GM18499 (cell line): Measurements from ENCODE around the gene TFPT.

ENCODE experiments used
- ATAC-seq: cut with Tn5 transposase; IDR thresholded peaks from one replicate; pipeline ENCODE4 v1.9.1; 2021; ENCODE audit warnings: moderate number of reproducible peaks; ENCODE audit not compliant: insufficient read depth, unreplicated experiment

The TFPT gene, protein sequence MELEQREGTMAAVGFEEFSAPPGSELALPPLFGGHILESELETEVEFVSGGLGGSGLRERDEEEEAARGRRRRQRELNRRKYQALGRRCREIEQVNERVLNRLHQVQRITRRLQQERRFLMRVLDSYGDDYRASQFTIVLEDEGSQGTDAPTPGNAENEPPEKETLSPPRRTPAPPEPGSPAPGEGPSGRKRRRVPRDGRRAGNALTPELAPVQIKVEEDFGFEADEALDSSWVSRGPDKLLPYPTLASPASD

DNA sequence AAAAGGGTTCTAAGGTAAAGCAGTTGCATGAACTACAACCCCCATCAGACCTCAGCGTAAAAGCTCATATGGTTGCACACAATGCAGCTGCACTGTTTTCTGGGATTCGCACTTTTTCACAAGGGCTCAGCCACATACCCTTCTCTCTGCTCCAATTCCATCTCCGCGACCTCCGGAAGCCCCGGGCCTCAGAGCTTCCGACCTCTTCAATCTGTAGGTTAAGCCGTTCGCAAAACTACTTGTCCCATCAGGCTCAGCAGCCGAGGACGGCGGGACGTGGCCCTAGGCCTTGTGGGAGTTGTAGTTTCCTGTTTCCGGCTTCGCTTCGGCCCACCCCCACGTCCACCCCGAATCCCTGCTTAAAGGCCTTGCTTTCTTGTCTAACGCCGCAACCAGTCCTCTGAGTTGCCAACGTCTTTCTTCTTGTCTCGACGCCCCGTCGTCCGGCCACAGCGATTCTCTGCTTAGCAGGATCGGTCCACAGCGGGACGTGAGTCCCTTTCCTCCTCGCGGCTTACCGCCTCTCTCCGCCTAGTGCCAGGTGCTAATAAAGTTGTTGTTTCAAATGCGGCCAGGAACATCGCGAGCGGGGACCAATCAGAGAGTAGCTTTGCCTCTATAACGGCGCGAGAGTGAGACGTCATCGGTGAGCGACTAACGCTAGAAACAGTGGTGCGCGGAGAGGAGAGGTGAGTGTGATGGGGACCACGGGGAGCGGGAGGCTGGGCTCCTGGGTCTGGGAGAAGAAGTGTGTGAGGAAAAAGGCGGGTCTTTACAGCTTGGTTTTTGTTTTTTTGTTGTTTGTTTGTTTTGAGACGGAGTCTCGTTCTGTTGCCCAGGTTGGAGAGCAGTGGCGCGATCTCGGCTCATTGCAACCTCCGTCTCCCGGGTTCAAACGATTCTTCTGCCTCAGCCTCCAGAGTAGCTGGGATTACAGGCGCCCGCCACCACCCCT is at the start of gene TFPT, which contains the start of gene PRPF31:
TSS of gene TFPT (minus strand) at position 549 of the 955 bp plus-strand sequence. CDS start at position 161, 388 bp downstream.
TSS of gene PRPF31 (plus strand) at position 646 of the 955 bp plus-strand sequence. CDS start 2,525 bp downstream, outside the sequence.
- peak; percentile 64 for ATAC-seq

- no peak for ATAC-seq
These were observed 49.8 kb upstream of the TFPT start for GRCh38 chr19:54165222-54165621.

GRCh38 chr19:54164369-54165068 is 49.1 kb upstream of the TFPT start:
- no peak for ATAC-seq

GRCh38 chr19:54162884-54163283 is 47.4 kb upstream of the TFPT start:
- ATAC-seq, result no peak

DNA sequence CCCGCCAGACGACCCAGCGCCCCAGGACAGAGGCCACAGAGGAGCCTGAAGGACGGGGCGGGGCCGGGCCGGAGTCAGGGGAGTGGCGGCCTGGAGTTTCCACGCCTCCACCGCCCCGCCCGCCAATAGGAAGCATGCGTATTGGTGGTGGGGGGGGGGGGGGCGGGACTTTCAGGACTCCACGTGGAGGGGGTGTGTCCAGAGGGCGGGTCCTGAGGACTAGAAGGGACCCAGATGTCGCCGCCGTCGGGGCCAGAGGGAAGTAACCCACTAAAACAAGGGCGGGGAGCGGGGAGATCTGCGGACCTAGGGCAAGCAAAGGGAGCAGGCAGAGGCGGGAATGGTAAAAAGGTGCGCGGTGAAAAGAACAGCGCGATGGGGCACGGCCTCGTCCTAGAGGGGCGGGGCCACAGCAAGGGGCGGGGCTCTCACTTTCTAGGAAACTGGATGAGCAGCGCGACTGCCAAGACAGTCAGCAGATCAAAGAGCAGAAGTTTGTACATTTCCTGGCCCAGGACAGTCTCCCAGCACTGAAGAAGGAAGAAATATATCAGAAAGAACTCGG is 46.9 kb upstream of the TFPT start:
- no peak for ATAC-seq

DNA sequence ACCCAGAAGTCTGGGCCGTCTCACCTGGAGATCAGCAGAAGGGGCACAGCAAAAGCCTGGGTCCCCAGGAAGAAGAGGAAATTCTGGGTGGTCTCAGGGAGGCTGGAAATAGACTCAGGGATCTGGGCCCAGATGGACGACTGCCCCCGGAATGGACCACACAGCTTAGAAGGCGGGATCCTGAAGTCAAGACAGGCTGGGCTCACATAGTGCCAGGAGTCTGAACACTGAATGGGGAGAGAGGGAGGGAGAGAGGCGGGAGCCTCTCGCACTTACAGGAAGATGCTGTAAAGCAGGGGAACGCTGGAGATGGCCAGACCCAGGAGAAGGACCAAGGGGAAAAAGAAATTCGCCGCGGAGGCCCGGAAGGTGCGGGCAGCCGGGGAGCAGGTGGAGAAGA is 45.4 kb upstream of the TFPT start:
- ATAC-seq, result no peak

GRCh38 chr19:54160182-54160811 is 44.8 kb upstream of the TFPT start:
- ATAC-seq, result no peak

DNA sequence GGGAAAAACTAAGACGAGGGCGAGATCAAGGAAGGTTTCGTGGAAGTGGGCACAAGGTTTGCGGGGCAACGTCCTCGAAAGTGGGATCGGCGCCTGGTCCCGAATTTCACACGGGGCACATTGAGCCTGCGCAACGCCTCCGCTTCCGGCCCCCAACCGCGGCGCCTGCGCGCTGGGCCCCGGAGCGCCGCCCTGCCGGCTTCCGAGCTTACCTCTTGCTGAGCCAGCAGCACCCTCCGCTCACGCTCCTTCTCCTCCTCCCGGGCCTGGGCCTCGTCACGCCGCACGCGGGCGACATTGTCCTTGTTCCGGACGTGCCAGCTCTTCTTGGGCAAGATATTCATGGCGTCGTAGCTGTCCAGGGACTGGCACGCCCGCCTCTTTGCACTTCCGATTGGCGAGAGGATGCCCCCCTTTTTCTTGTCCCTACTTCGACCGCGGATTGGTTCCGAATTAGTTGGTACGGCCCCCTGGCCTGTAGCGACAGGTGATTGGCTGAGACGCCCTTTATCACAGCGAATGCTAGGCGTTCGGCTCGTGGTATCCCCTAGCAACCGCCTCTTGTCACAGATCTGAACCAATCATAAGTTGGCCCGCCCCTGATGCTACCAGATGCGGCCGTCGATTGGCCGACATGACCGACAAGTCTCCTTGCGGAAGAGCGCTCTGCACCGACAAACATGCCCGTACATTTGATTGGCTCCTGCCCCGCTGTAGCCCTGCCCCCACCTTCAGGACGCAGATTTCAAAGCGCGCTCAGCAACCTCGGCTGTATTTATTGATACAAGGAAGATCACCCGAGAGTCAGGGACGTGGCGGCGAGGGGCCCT is 44.1 kb upstream of the TFPT start, which contains the start of gene LENG1:
TSS of gene LENG1 (minus strand) at position 370 of the 830 bp plus-strand sequence. CDS start at position 344, 26 bp downstream.
- ATAC-seq, result peak; percentile 83

GRCh38 chr19:54158812-54159351 is 43.4 kb upstream of the TFPT start:
- ATAC-seq, result no peak

DNA sequence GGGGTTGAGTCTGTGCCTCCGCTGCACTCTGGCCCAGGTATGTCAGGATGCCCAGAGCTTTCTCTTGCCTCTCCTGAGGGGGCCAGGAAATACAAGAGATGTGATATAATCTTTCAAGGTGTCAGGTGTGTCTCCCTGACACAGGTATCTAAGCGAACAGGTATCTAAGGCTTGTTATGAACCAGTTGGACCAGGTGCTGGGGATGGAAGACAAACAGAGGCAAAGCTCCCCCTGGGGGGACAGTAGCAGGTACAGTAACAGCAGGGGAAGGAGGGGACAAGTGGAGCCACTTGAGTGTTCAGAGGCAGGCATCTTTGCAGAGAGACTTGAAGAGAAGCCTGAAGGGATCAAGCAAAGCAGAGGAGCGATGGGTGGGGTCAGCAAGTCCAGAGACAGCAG is 41.5 kb upstream of the TFPT start:
- no peak for ATAC-seq

DNA sequence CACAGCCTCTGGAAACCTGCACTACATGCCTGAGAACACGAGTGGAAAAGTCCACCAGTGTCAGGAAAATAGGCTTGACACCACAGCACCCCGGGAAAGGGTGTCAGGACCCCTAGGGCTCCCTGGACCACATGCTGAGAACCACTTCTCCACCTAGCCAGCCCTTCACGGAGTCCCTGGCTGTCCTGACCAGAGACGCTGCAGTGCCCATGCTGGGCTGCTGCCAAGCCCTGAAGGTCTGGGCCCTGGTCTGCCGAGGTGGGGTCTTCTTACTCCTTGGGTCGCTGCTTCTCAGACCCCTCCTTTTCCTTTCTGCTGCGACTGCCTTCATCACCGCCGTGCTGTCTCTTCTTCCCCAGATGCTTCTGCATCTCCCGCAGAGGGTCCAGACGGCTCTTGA is 41.0 kb upstream of the TFPT start:
- ATAC-seq, result no peak

- ATAC-seq, result no peak
These were observed 40.2 kb upstream of the TFPT start for GRCh38 chr19:54155694-54156093.

DNA sequence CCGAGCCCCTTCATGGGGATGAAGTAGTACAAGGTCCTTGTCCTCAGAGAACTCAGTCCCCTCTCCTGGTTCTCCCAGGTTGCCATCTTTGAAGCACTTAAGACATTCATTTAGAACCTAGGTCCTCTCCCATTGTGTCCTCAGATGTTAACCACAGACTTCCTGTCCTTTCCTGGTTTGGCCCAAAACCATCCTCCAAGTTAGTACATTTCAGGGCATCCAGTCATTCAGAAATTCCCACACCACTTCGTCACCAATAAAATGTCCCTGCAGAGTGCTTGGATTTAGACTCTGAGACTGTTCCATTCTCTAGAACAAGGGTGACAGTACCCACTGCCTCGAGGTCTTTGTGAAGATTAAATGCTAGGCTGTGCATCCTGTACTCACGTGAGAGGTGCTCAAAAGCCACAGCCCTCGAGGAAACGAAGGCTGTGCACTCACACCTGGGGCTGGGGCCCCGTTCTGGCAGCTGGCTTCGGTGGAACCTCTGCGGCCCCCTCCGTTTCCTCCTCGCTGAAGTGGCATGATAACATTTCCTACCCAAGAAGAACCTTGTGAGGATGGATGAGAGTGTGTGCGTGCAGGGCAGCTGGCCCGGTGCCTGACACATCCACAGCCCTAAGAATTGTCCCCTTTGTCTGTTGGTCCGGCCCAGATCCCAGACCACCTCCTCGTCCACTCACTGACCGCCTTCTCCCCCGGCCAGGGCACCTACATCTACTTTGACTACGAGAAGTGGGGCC is 39.3 kb upstream of the TFPT start:
- no peak for ATAC-seq

GRCh38 chr19:54153731-54154326 is 38.4 kb upstream of the TFPT start:
- no peak for ATAC-seq

GRCh38 chr19:54152878-54153524 is 37.5 kb upstream of the TFPT start:
- ATAC-seq, result no peak

DNA sequence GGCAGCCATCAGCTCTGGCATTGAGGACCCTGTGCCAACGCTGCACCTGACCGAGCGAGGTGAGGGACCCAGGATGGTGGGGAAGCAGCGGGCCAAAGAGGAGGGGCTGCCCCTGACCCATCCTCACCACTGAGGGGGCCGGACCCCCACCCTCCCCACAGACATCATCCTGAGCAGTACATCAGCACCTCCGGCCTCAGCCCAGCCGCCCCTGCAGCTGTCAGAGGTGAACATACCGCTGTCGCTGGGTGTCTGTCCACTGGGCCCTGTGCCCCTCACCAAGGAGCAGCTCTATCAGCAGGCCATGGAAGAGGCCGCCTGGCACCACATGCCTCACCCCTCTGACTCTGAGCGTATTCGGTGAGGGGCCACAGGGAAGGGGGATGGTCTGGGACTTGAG is 36.8 kb upstream of the TFPT start:
- no peak for ATAC-seq

DNA sequence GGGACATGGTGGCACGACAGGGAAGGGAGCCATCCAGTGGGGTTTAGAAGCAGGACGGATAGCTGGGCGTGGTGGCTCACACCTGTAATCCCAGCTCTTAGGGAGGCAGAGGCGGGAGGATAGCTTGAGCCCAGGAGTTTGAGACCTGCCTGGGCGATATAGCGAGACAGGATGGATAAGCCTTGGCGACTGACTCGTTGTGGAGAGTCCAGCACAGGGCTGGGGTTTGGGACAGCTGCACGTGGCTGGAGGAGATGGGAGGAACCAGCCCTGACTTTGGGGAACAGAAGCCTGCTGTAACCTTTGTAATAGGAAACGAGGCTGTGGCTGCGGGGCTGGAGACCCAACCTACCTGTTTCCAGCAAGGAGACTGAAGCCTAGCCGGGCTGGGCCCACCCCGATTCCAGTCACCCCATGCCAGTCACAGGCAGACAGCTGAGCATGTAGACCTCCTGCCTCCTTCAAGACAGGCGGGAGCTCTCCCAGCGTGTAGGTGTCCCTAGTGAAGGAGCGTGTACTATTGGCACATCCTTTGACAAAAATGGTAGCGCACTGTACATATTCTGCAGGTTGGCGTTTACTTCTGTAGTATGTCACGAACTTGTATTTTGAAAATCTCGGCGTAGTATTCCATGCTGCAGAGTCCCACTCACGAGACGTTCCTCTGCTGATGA is 36.0 kb upstream of the TFPT start:
- no peak for ATAC-seq
